Measurements from ENCODE around the gene BRD4.

BRD4 gene

GRCh38 chr19:15289673-15290072 is 42.7 kb downstream of the BRD4 start:
- no peak for DNase-seq (ENCODE audit: low read depth)

GRCh38 chr19:15288146-15288963 is 44.0 kb downstream of the BRD4 start:
- DNase-seq (ENCODE audit: low read depth): no peak

- DNase-seq (ENCODE audit: low read depth): no peak
Observed at GRCh38 chr19:15287496-15287895, 44.8 kb downstream of the BRD4 start.

- DNase-seq (ENCODE audit: low read depth): no peak
Observed at GRCh38 chr19:15286688-15287365, 45.5 kb downstream of the BRD4 start.

GRCh38 chr19:15285896-15286591 is 46.3 kb downstream of the BRD4 start:
- no peak for DNase-seq (ENCODE audit: low read depth)

GRCh38 chr19:15284896-15285295 is 47.4 kb downstream of the BRD4 start:
- DNase-seq (ENCODE audit: low read depth): no peak

- DNase-seq (ENCODE audit: low read depth): no peak
Observed at GRCh38 chr19:15284091-15284490, 48.2 kb downstream of the BRD4 start.

- DNase-seq (ENCODE audit: low read depth): peak; percentile 75
Observed at GRCh38 chr19:15283141-15283883, 49.0 kb downstream of the BRD4 start.

GRCh38 chr19:15282311-15282705 is 50.0 kb downstream of the BRD4 start:
- no peak for DNase-seq (ENCODE audit: low read depth)

- DNase-seq (ENCODE audit: low read depth): peak; percentile 55
Observed at GRCh38 chr19:15280915-15281683, 51.2 kb downstream of the BRD4 start.

GRCh38 chr19:15280048-15280725 is 52.2 kb downstream of the BRD4 start:
- no peak for DNase-seq (ENCODE audit: low read depth)

GRCh38 chr19:15279326-15279904 is 52.9 kb downstream of the BRD4 start:
- no peak for DNase-seq (ENCODE audit: low read depth)

- DNase-seq (ENCODE audit: low read depth): no peak
Observed at GRCh38 chr19:15276620-15277215, 55.6 kb downstream of the BRD4 start.

- no peak for DNase-seq (ENCODE audit: low read depth)
Observed at GRCh38 chr19:15274477-15274876, 57.9 kb downstream of the BRD4 start.

GRCh38 chr19:15269806-15270205 is 62.5 kb downstream of the BRD4 start:
- no peak for DNase-seq (ENCODE audit: low read depth)

GRCh38 chr19:15268928-15269253 is 63.4 kb downstream of the BRD4 start:
- DNase-seq (ENCODE audit: low read depth): no peak

- no peak for DNase-seq (ENCODE audit: low read depth)
Observed at GRCh38 chr19:15268192-15268927, 64.0 kb downstream of the BRD4 start.

GRCh38 chr19:15266683-15267082 is 65.7 kb downstream of the BRD4 start:
- DNase-seq (ENCODE audit: low read depth): no peak

GRCh38 chr19:15265850-15266248 is 66.5 kb downstream of the BRD4 start:
- peak; percentile 78 for DNase-seq (ENCODE audit: low read depth)

Data from GM04503 (cell line).